HepG2 (cell line): Measurements from ENCODE around the gene ARFGEF2. TPM values are rescaled to one million over a fixed set of nuclear protein-coding genes. Genes with fewer than 3 reads are reported as not detected.

ENCODE experiments used
- CCAR2 ChIP-seq: fragments of 200-400 bp; formaldehyde crosslinking; optimal IDR thresholded peaks from 2 replicates; pipeline ENCODE3; 2018; ENCODE audit warnings: low read depth, mild to moderate bottlenecking, low read length, moderate library complexity
- EED ChIP-seq: sonication (generic); formaldehyde crosslinking; IDR thresholded peaks from 2 replicates; pipeline ENCODE4 v1.5.0; 2020; ENCODE audit warnings: mild to moderate bottlenecking, missing genetic modification reagents
- GMEB1 ChIP-seq: sonication (generic); formaldehyde crosslinking; IDR thresholded peaks from 2 replicates; pipeline ENCODE4 v1.5.1; 2020; ENCODE audit warnings: missing genetic modification reagents, mild to moderate bottlenecking, borderline replicate concordance
- HMG20A ChIP-seq: IDR thresholded peaks from 2 replicates; pipeline ENCODE4 v1.6.1; 2016; ENCODE audit warnings: borderline replicate concordance
- IKZF5 ChIP-seq: IDR thresholded peaks from 2 replicates; pipeline ENCODE4 v1.6.1; 2018; ENCODE audit warnings: missing genetic modification reagents, mild to moderate bottlenecking, missing compliant biosample characterization
- KDM2A ChIP-seq: sonication (generic); formaldehyde crosslinking; IDR thresholded peaks from 2 replicates; pipeline ENCODE4 v1.4.0; 2020; ENCODE audit warnings: low read depth, missing genetic modification reagents, borderline replicate concordance
- MAFG ChIP-seq: sonication (generic); formaldehyde crosslinking; IDR thresholded peaks from 2 replicates; pipeline ENCODE4 v1.5.1; 2020; ENCODE audit warnings: mild to moderate bottlenecking, missing genetic modification reagents
- PLSCR1 ChIP-seq: sonication (generic); formaldehyde crosslinking; IDR thresholded peaks from 2 replicates; pipeline ENCODE4 v1.5.0; 2020; ENCODE audit warnings: missing genetic modification reagents, mild to moderate bottlenecking, borderline replicate concordance
- RBM39 ChIP-seq: fragments of 200-400 bp; formaldehyde crosslinking; IDR thresholded peaks from one replicate; pipeline ENCODE4 v1.6.1; 2018; ENCODE audit warnings: antibody characterized with exemption, mild to moderate bottlenecking, low read depth, low read length; ENCODE audit not compliant: poor library complexity, severe bottlenecking
- RFX1 ChIP-seq: fragments of 450-650 bp; IDR thresholded peaks from 2 replicates; pipeline ENCODE4 v1.6.1; 2017
- ZBTB34 ChIP-seq: sonication (generic); formaldehyde crosslinking; IDR thresholded peaks from 2 replicates; pipeline ENCODE4 v1.8.0; 2022; ENCODE audit warnings: mild to moderate bottlenecking, missing genetic modification reagents
- ZBTB44 ChIP-seq: sonication (generic); formaldehyde crosslinking; IDR thresholded peaks from 2 replicates; pipeline ENCODE4 v1.4.0; 2020; ENCODE audit warnings: missing genetic modification reagents
- ZNF101 ChIP-seq: sonication (generic); formaldehyde crosslinking; IDR thresholded peaks from 2 replicates; pipeline ENCODE4 v1.4.0; 2020; ENCODE audit warnings: mild to moderate bottlenecking, low read depth, missing genetic modification reagents, borderline replicate concordance
- ZNF253 ChIP-seq: sonication (generic); formaldehyde crosslinking; IDR thresholded peaks from 2 replicates; pipeline ENCODE4 v1.8.0; 2022; ENCODE audit warnings: mild to moderate bottlenecking, missing genetic modification reagents, borderline replicate concordance
- ZNF280D ChIP-seq: sonication (generic); formaldehyde crosslinking; IDR thresholded peaks from 2 replicates; pipeline ENCODE4 v1.5.1; 2020; ENCODE audit warnings: mild to moderate bottlenecking, missing genetic modification reagents
- ZNF773 ChIP-seq: sonication (generic); formaldehyde crosslinking; IDR thresholded peaks from 2 replicates; pipeline ENCODE4 v1.4.0; 2020; ENCODE audit warnings: missing genetic modification reagents, borderline replicate concordance
- ZSCAN21 ChIP-seq: sonication (generic); formaldehyde crosslinking; IDR thresholded peaks from 2 replicates; pipeline ENCODE4 v1.8.0; 2022; ENCODE audit warnings: mild to moderate bottlenecking, missing genetic modification reagents, moderate library complexity, borderline replicate concordance
- polyA plus RNA-seq, 8 experiments: library from polyadenylated mRNA; depleted of rRNA in 3 of 8; stranded (reverse) in 7 of 8; unstranded in 1 of 8; fragments of >200 nt; fragmentation: Illumina TruSeq in 4 of 8; extraction: Trizol in 4 of 8; gene quantifications; 2 replicates each; pipeline versions ENCODE4 v1.2.1 to v1.2.3, GENCODE V29; 2011 to 2016; ENCODE audit warnings: low read depth in 4 of 8, missing spikeins in 1 of 8, mixed read lengths in 1 of 8; ENCODE audit not compliant: insufficient read depth in 1 of 8
- total RNA-seq, 5 experiments: library from RNA; depleted of rRNA; stranded (reverse); fragments of >200 nt; fragmentation: Illumina TruSeq; extraction: Trizol; gene quantifications; 2 replicates each; pipeline ENCODE4 v1.2.3, GENCODE V29; 2016; ENCODE audit warnings: low read depth in 1 of 5

The ARFGEF2 gene
- total and polyA plus RNA-seq, 2 of the 13 experiments (the other 11 are each of a cell fraction or from before 2014, with no cell fraction given): 44.0 to 60.8 TPM

GRCh38 chr20:49045440-49046086 lies 124.1 kb downstream of the ARFGEF2 start (continued):
- TF ChIP-seq ZNF280D (no peak), ZBTB34 (CRISPR knock-in tag) (peak; percentile 64), HMG20A (no peak), MAFG (CRISPR knock-in tag) (no peak), ZBTB44 (CRISPR knock-in tag) (no peak), RBM39 (no peak), ZNF253 (CRISPR knock-in tag) (no peak), CCAR2 (no peak), GMEB1 (CRISPR knock-in tag) (no peak), EED (CRISPR knock-in tag) (no peak), IKZF5 (CRISPR knock-in tag) (no peak), ZNF101 (CRISPR knock-in tag) (0 out of 2 replicates have a peak, but pooled peaks have one; percentile 68), RFX1 (no peak), PLSCR1 (CRISPR knock-in tag) (no peak), ZNF773 (CRISPR knock-in tag) (no peak), KDM2A (CRISPR knock-in tag) (no peak), ZSCAN21 (CRISPR knock-in tag) (no peak)
